ENCODE data around the gene SIM1. TPM values are rescaled to one million over a fixed set of nuclear protein-coding genes. Genes with fewer than 3 reads are reported as not detected.

Gene SIM1
- total RNA-seq, 1 experiment from 2014 or later, result 0.17 TPM

GRCh38 chr6:100447081-100447899 lies 17.4 kb downstream of the SIM1 start:
- ChIA-PET CTCF (no interaction called here), POLR2A (ENCODE audit: low non-redundant PET) (no interaction called here)
- H3K27me3 ChIP-seq (replicated peaks; ENCODE audit: insufficient read depth, low read depth, low read length, poor library complexity), result no peaks in the 10 kb centered on the region
- intact Hi-C loops (cut with micrococcal nuclease; ENCODE audit: unreplicated experiment), result no loop called here
- no peak for DNase-seq (ENCODE audit: low spot score)
- no peak overlapping the region for H3K4me3 ChIP-seq (ENCODE audit: low read depth, low read length, poor library complexity, severe bottlenecking)
- no TSS peak for BruUV-seq (replicated peaks)
- H3K36me3 ChIP-seq (ENCODE audit: insufficient read depth, low read length, poor library complexity, severe bottlenecking), result no peaks in the 10 kb centered on the region
- H3K4me1 ChIP-seq (ENCODE audit: insufficient read depth, low read length, poor library complexity, severe bottlenecking), result no peaks in the 10 kb centered on the region
- no peaks in the 10 kb centered on the region for H3K9me3 ChIP-seq (ENCODE audit: low read depth, low read length, poor library complexity, severe bottlenecking)
- TF ChIP-seq CTCF (conservative IDR thresholded peaks at IDR 0.05; ENCODE audit: low read depth, low read length), result no peak
- no peak for TF ChIP-seq EZH2 (IDR thresholded peaks at IDR 0.05; ENCODE audit: borderline replicate concordance, low read depth, low read length, poor library complexity, severe bottlenecking)
- no peak overlapping the region for H3K27ac ChIP-seq (ENCODE audit: low read depth, low read length, poor library complexity, severe bottlenecking)

GRCh38 chr6:100446115-100447080 lies 18.3 kb downstream of the SIM1 start:
- no TSS peak for BruUV-seq (replicated peaks)
- Histone ChIP-seq H3K27me3 (replicated peaks; ENCODE audit: insufficient read depth, low read depth, low read length, poor library complexity) (no peaks in the 10 kb centered on the region), H3K4me1 (ENCODE audit: insufficient read depth, low read length, poor library complexity, severe bottlenecking) (no peaks in the 10 kb centered on the region), H3K27ac (ENCODE audit: low read depth, low read length, poor library complexity, severe bottlenecking) (no peak overlapping the region), H3K36me3 (ENCODE audit: insufficient read depth, low read length, poor library complexity, severe bottlenecking) (no peaks in the 10 kb centered on the region), H3K9me3 (ENCODE audit: low read depth, low read length, poor library complexity, severe bottlenecking) (no peaks in the 10 kb centered on the region), H3K4me3 (ENCODE audit: low read depth, low read length, poor library complexity, severe bottlenecking) (no peak overlapping the region)
- ChIA-PET CTCF (no interaction called here), POLR2A (ENCODE audit: low non-redundant PET) (no interaction called here)
- intact Hi-C loops (cut with micrococcal nuclease; ENCODE audit: unreplicated experiment), result no loop called here
- no peak for TF ChIP-seq EZH2 (IDR thresholded peaks at IDR 0.05; ENCODE audit: borderline replicate concordance, low read depth, low read length, poor library complexity, severe bottlenecking)
- TF ChIP-seq CTCF (conservative IDR thresholded peaks at IDR 0.05; ENCODE audit: low read depth, low read length), result no peak
- no peak for DNase-seq (ENCODE audit: low spot score)

GRCh38 chr6:100445512-100445911 lies 19.2 kb downstream of the SIM1 start:
- ChIA-PET CTCF (no interaction called here), POLR2A (ENCODE audit: low non-redundant PET) (no interaction called here)
- no peak for DNase-seq (ENCODE audit: low spot score)
- Histone ChIP-seq H3K9me3 (ENCODE audit: low read depth, low read length, poor library complexity, severe bottlenecking) (no peaks in the 10 kb centered on the region), H3K4me3 (ENCODE audit: low read depth, low read length, poor library complexity, severe bottlenecking) (no peak overlapping the region), H3K4me1 (ENCODE audit: insufficient read depth, low read length, poor library complexity, severe bottlenecking) (no peaks in the 10 kb centered on the region), H3K36me3 (ENCODE audit: insufficient read depth, low read length, poor library complexity, severe bottlenecking) (no peaks in the 10 kb centered on the region), H3K27ac (ENCODE audit: low read depth, low read length, poor library complexity, severe bottlenecking) (no peak overlapping the region), H3K27me3 (replicated peaks; ENCODE audit: insufficient read depth, low read depth, low read length, poor library complexity) (no peaks in the 10 kb centered on the region)
- BruUV-seq (replicated peaks), result no TSS peak
- intact Hi-C loops (cut with micrococcal nuclease; ENCODE audit: unreplicated experiment), result no loop called here
- TF ChIP-seq CTCF (conservative IDR thresholded peaks at IDR 0.05; ENCODE audit: low read depth, low read length) (no peak), EZH2 (IDR thresholded peaks at IDR 0.05; ENCODE audit: borderline replicate concordance, low read depth, low read length, poor library complexity, severe bottlenecking) (no peak)

Measured in A673 (cell line).